Activated CD4-positive, alpha-beta T cell treated with anti-CD3 and anti-CD28 coated beads, Interleukin-2, Interleukin-6, amounts not matched to agents 100 ng/mL and 50 ng/mL, durations not matched to agents 16 hours and 8 hours (primary cell): ENCODE results near the gene AGPAT3.
"Not testable (repeated sequence)": the region's sequence is repeated elsewhere in the genome, so short reads cannot be mapped to it uniquely, and the experiment has no call there.

Experiments used
- DNase-seq: peaks from one replicate; pipeline ENCODE4 v3.0.0-alpha.2; 2020

AGPAT3 gene

GRCh38 chr21:43884861-43885417, 19.9 kb downstream of the AGPAT3 start:
- DNase-seq, result no peak

DNA sequence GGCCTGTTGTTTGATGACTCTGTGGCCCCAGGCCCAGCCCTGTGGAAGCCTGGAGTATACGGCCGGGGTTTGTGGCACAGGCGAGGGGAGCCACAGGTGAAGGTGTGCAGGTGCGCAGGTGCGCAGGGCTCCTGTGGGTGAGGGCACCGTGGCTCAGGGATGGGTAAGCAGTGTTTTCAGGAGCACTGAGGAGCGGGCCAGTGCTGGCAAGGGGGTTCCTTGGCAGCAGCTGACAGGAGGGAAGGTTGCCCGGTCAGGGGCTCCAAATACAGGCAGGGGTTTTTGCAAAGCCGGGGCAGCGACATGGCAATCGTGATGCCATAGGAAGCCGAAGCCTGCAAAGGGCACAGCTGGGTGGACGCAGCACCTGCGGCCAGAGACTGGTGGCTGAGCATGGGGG, 20.7 kb downstream of the AGPAT3 start:
- no peak for DNase-seq

- DNase-seq, result no peak
Measured at GRCh38 chr21:43886565-43886964, 21.5 kb downstream of the AGPAT3 start.

DNA sequence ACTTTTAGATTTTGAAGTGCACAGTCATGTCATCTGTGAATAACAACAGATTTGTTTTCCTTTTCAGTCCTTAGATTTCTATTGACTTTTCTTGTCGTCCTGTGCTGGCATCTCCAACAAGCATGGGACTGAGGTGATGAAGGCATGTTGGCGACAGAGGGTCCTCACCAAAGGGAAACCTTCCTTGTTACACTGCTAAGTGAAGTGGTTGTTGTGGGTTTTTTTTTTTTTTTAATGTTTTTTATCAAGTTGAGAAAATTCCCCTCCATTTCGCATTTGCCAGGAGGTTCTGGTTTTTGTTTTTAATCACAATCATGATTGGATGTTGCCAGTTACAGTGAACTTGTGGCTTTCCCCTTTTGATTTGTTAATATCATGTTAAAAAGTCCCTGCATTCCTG, 24.0 kb downstream of the AGPAT3 start:
- no peak for DNase-seq

- DNase-seq, result no peak
Measured at GRCh38 chr21:43890042-43890441, 25.0 kb downstream of the AGPAT3 start.

DNA sequence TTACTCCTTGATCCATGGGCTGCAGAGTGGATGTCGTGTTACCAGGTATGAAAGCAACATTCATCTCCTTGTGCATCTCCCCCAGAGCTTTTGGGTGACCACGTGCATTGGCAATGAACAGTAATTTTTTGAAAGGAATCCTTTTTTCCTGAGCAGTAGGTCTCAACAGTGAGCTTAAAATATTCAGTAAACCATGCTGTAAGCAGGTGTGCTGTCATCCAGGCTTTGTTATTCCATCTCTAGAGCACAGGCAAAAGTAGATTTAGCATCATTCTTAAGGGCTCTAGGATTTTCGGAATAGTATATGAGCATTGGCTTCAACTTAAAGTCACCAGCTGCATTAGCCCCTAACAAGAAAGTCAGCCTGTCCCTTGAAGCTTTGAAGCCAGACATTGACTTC, 27.3 kb downstream of the AGPAT3 start:
- no peak for DNase-seq

- peak; percentile 34 for DNase-seq
Measured at GRCh38 chr21:43892984-43893535, 28.0 kb downstream of the AGPAT3 start.

- peak; percentile 85 for DNase-seq
Measured at GRCh38 chr21:43893536-43894205, 28.6 kb downstream of the AGPAT3 start.

DNA sequence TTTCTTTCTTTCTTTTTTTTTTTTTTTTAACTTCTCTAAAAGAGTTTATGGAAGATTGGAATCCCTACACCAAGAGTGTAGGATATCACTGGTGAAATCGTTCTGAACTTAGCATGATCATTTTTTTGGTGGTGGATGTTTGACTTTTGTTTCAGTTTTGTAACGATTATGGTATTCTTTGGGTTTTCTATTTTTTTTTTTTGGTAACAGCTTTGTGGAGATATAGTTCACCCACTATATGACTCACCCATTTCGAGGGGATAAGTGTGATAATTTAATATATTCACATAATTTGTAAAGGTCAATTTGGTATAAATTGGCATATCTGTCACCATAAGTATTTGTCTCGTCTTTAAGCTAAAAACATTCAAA, 29.2 kb downstream of the AGPAT3 start:
- no peak for DNase-seq

GRCh38 chr21:43895196-43895595, 30.2 kb downstream of the AGPAT3 start:
- no peak for DNase-seq

GRCh38 chr21:43896696-43897299, 31.8 kb downstream of the AGPAT3 start:
- DNase-seq, result not testable (repeated sequence)

DNA sequence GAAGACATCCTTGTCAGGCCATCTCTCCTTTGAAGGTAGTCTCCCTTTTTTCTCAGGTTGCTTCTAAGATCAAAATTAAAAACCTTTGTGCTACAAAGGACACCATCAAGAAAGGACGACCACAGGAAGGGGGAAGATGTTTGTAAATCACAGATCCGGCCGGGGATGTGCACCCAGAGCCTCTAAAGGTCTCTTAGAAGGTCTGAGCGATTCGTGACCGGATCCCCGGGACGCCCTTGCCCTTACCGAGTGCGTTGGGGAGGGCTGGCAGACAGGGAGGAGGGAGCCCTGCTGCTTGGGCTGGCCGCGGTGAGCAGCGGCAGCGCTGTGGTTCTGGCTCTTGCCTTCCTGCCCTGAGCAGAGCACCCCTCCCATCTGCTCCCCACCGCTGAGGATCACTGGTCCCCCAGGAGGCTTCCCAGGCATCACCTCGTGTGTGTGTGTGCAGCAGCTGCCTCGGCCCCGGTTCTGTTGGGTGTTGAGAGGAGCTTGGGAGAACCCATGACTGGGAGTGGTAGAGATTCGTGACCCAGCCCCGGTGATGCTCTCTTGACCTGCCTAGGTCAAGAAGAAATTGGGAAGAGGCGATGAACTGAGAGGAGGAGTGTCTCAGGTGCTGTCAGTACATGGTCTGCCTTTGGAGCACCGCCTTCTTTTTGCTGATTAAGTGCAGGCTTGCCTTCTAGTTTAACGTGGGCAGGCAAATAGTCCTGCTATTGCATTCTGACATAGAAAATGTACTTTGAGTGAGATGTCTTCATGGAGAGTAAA, 34.5 kb downstream of the AGPAT3 start:
- no peak for DNase-seq

- DNase-seq, result no peak
Measured at GRCh38 chr21:43900078-43900385, 35.0 kb downstream of the AGPAT3 start.

- no peak for DNase-seq
Measured at GRCh38 chr21:43900690-43901089, 35.7 kb downstream of the AGPAT3 start.

- DNase-seq, result no peak
Measured at GRCh38 chr21:43902441-43902840, 37.4 kb downstream of the AGPAT3 start.

DNA sequence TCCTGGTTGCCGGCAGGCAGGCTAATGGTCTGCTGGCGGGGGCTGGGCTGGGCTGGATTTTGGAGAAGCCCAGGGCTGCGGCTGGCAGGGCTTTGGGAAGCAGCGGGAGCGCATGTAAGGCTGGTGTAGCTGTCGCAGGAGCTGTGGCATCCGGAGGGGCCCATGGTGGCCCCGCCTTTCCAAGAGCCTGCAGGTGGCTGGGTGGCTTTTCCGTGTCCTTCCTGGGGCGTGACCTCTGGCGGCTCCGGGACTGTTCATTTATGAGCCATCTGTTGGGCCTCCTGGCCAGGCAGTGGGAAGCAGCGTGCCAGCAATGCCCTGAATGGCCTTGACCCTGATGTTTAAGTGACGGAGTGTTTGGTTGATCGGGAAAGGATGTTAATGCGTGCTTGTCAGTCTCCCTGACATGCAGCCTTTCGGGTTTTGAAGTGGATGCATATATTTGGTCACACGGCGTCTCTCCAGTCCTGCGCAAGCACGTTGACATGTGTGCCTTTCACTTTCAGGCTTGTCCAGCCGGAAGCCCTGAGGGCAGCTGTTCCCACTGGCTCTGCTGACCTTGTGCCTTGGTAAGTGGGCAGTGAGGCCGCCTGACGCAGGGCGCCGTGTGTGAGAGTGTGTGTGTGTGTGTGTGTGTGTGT, 38.5 kb downstream of the AGPAT3 start:
- DNase-seq, result no peak

GRCh38 chr21:43904331-43904781, 39.3 kb downstream of the AGPAT3 start:
- no peak for DNase-seq

DNA sequence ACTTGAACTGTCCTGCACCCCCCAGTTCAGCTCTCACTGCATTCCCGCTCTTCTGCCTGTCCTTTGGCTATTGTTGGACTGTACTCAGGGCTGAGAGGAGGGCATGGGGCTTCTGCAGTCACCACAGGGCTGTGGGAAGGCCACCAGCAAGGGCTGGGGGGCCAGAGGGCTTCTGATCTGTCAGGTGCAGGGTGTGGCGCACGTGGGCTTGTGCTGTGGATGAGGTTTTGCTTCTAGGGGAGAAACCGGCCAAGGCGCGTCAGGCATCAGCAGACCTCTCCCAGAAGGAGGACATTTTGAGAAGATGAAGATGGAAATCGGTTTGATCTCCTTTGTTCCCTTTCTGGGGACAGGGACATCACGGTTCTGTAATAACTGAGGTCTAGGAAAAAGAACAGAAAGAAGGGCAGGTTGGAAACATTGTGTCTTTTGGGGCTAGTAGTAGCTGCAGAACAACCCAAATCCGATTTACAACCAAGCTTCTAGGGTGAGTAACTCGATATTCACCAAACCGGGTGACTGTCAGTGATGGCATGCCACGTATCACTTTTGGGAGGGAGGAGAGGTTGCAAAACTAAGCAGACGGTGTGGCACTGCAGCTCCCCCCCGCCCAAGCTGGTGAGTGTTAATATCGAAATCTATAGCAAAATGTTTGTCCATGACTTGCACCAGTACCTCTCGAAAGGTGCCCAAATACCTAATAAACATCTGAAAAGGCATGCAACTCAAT, 40.9 kb downstream of the AGPAT3 start:
- DNase-seq, result no peak

GRCh38 chr21:43906585-43907370, 41.8 kb downstream of the AGPAT3 start:
- DNase-seq, result no peak

GRCh38 chr21:43907751-43908150, 42.7 kb downstream of the AGPAT3 start:
- no peak for DNase-seq

DNA sequence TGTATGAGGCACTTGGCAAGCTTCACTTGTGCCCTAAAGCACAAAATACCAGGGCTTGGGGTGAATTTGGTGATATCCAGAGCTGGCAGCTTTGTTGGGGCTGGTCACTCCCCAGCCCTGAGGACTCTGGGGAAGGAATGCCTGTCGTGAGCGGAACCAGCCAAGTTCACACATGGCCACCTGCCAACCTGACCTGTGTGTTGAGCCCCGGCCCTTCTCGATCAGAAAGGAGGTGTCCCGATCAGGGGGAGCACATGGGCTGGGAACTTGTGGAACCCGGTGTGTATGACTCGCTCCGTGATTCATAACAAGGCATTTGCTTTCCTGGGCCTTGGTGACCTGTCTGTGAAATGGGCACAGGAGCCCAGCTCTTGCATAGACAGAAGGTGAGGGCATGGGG, 43.1 kb downstream of the AGPAT3 start:
- DNase-seq, result no peak
